Panc1 (cell line): Measurements from ENCODE around the gene CAMK1D.

Source experiments
- POLR2AphosphoS5 ChIP-seq: IDR thresholded peaks from 2 replicates; pipeline ENCODE4 v1.6.1; 2012; ENCODE audit warnings: mild to moderate bottlenecking, low read depth, low read length, moderate library complexity
- SIN3A ChIP-seq: IDR thresholded peaks from 2 replicates; pipeline ENCODE4 v1.6.1; 2012; ENCODE audit warnings: low read depth, mild to moderate bottlenecking, low read length, moderate library complexity, borderline replicate concordance; ENCODE audit not compliant: insufficient read depth
- TF ChIP-seq, protein P1 (sequence below): fragments of 450-650 bp; IDR thresholded peaks from 2 replicates; pipeline ENCODE4 v1.5.1; 2017; ENCODE audit warnings: mild to moderate bottlenecking

GRCh38 chr10:12455766-12456165 lies 106.4 kb downstream of the CAMK1D start:
- TF ChIP-seq, protein P1, sequence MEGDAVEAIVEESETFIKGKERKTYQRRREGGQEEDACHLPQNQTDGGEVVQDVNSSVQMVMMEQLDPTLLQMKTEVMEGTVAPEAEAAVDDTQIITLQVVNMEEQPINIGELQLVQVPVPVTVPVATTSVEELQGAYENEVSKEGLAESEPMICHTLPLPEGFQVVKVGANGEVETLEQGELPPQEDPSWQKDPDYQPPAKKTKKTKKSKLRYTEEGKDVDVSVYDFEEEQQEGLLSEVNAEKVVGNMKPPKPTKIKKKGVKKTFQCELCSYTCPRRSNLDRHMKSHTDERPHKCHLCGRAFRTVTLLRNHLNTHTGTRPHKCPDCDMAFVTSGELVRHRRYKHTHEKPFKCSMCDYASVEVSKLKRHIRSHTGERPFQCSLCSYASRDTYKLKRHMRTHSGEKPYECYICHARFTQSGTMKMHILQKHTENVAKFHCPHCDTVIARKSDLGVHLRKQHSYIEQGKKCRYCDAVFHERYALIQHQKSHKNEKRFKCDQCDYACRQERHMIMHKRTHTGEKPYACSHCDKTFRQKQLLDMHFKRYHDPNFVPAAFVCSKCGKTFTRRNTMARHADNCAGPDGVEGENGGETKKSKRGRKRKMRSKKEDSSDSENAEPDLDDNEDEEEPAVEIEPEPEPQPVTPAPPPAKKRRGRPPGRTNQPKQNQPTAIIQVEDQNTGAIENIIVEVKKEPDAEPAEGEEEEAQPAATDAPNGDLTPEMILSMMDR, result no peak
- no peak for TF ChIP-seq POLR2AphosphoS5
- TF ChIP-seq SIN3A, result no peak
